ENCODE data around the gene ELK3.

Gene ELK3

GRCh38 chr12:96212456-96213375 lies 18.5 kb downstream of the ELK3 start:
- no peak for DNase-seq (ENCODE audit: low spot score)

- DNase-seq (ENCODE audit: low spot score): no peak
Observed at GRCh38 chr12:96213869-96214268, 19.7 kb downstream of the ELK3 start.

GRCh38 chr12:96215919-96216273 lies 21.7 kb downstream of the ELK3 start:
- DNase-seq (ENCODE audit: low spot score): no peak

GRCh38 chr12:96218989-96219678 lies 25.0 kb downstream of the ELK3 start:
- DNase-seq (ENCODE audit: low spot score): no peak

- DNase-seq (ENCODE audit: low spot score): no peak
Observed at GRCh38 chr12:96219700-96220206, 25.6 kb downstream of the ELK3 start.

GRCh38 chr12:96220902-96221301 lies 26.7 kb downstream of the ELK3 start:
- no peak for DNase-seq (ENCODE audit: low spot score)

- DNase-seq (ENCODE audit: low spot score): no peak
Observed at GRCh38 chr12:96221391-96221790, 27.2 kb downstream of the ELK3 start.

- no peak for DNase-seq (ENCODE audit: low spot score)
Observed at GRCh38 chr12:96223411-96224218, 29.4 kb downstream of the ELK3 start.

GRCh38 chr12:96224219-96224615 lies 30.0 kb downstream of the ELK3 start:
- no peak for DNase-seq (ENCODE audit: low spot score)

- no peak for DNase-seq (ENCODE audit: low spot score)
Observed at GRCh38 chr12:96225044-96225855, 31.1 kb downstream of the ELK3 start.

- no peak for DNase-seq (ENCODE audit: low spot score)
Observed at GRCh38 chr12:96225994-96226399, 31.8 kb downstream of the ELK3 start.

GRCh38 chr12:96226401-96226800 lies 32.2 kb downstream of the ELK3 start:
- DNase-seq (ENCODE audit: low spot score): no peak

- DNase-seq (ENCODE audit: low spot score): no peak
Observed at GRCh38 chr12:96226801-96227348, 32.7 kb downstream of the ELK3 start.

- DNase-seq (ENCODE audit: low spot score): peak; percentile 48
Observed at GRCh38 chr12:96227365-96228106, 33.4 kb downstream of the ELK3 start.

- DNase-seq (ENCODE audit: low spot score): no peak
Observed at GRCh38 chr12:96228566-96229248, 34.5 kb downstream of the ELK3 start.

GRCh38 chr12:96230646-96231045 lies 36.5 kb downstream of the ELK3 start:
- no peak for DNase-seq (ENCODE audit: low spot score)

- DNase-seq (ENCODE audit: low spot score): no peak
Observed at GRCh38 chr12:96233168-96233567, 39.0 kb downstream of the ELK3 start.

GRCh38 chr12:96233939-96234461 lies 39.8 kb downstream of the ELK3 start:
- DNase-seq (ENCODE audit: low spot score): no peak

All from activated CD4-positive, alpha-beta T cell treated with anti-CD3 and anti-CD28 coated beads, Interleukin-2, Interleukin-4, amounts not matched to agents 100 ng/mL and 50 ng/mL, durations not matched to agents 16 hours and 8 hours (primary cell).